Mesothelial cell of epicardium (in vitro differentiated cells): ENCODE data around the gene NUFIP2. TPM values are rescaled to one million over a fixed set of nuclear protein-coding genes. Genes with fewer than 3 reads are reported as not detected.

Source experiments
- DNase-seq, 2 experiments: peaks; one replicate each; pipeline ENCODE4 v3.0.0; 2021; ENCODE audit warnings: low spot score in 2 of 2; ENCODE audit not compliant: unreplicated experiment in 2 of 2
- H3K27ac Mint-ChIP-seq: 2 replicates; pipeline ENCODE4 v1.8.0; 2021; ENCODE audit warnings: mixed read lengths
- H3K27me3 Mint-ChIP-seq: 2 replicates; pipeline ENCODE4 v1.8.0; 2021; ENCODE audit warnings: low read depth, mixed read lengths
- H3K36me3 Mint-ChIP-seq: 2 replicates; pipeline ENCODE4 v1.8.0; 2021; ENCODE audit warnings: mixed read lengths
- H3K4me1 Mint-ChIP-seq: 2 replicates; pipeline ENCODE4 v1.8.0; 2021; ENCODE audit warnings: mixed read lengths
- H3K4me3 Mint-ChIP-seq: 2 replicates; pipeline ENCODE4 v1.8.0; 2021; ENCODE audit warnings: mild to moderate bottlenecking, moderate library complexity, mixed read lengths
- H3K9me3 Mint-ChIP-seq: 2 replicates; pipeline ENCODE4 v1.8.0; 2021; ENCODE audit warnings: mixed read lengths
- total RNA-seq: library from RNA; stranded (reverse); gene quantifications from 3 replicates; pipeline ENCODE4 v1.2.1, GENCODE V29; 2021
- TF ChIP-seq, protein P1 (sequence below): fragments of 200-600 bp; sonication (generic); IDR thresholded peaks from one replicate; pipeline ENCODE4 v1.5.0; 2021; ENCODE audit warnings: antibody characterized with exemption; ENCODE audit not compliant: unreplicated experiment

The NUFIP2 gene
- total RNA-seq, 1 donor from 2014 or later, result 59.8 TPM

DNA sequence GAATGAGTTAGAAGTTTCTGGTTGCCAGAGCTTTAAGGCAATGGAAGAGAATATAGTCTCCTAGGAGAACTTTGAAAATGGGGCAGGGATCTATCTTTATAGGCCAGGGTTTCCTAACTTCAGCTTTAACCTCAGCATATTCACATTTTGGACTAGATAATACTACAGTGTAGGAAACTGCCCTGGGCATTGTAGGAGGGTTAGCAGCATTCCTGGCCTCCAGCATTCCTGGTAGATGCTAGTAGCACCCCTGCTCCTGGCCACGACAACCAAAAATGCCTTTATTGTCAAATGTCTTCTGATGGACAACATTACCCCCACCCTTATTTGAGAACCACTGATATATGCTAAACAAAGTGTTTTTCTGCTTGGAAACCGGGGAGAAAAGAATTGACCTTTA is 86.0 kb downstream of the NUFIP2 start:
- no peak overlapping the region for H3K4me3 Mint-ChIP-seq
- no peak overlapping the region for H3K27ac Mint-ChIP-seq
- peaks cover 3% of the 10 kb centered on the region for H3K27me3 Mint-ChIP-seq
- H3K9me3 Mint-ChIP-seq, result no peaks in the 10 kb centered on the region
- TF ChIP-seq, protein P1, sequence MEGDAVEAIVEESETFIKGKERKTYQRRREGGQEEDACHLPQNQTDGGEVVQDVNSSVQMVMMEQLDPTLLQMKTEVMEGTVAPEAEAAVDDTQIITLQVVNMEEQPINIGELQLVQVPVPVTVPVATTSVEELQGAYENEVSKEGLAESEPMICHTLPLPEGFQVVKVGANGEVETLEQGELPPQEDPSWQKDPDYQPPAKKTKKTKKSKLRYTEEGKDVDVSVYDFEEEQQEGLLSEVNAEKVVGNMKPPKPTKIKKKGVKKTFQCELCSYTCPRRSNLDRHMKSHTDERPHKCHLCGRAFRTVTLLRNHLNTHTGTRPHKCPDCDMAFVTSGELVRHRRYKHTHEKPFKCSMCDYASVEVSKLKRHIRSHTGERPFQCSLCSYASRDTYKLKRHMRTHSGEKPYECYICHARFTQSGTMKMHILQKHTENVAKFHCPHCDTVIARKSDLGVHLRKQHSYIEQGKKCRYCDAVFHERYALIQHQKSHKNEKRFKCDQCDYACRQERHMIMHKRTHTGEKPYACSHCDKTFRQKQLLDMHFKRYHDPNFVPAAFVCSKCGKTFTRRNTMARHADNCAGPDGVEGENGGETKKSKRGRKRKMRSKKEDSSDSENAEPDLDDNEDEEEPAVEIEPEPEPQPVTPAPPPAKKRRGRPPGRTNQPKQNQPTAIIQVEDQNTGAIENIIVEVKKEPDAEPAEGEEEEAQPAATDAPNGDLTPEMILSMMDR, result no peak
- H3K36me3 Mint-ChIP-seq, result no peaks in the 10 kb centered on the region
- no peaks in the 10 kb centered on the region for H3K4me1 Mint-ChIP-seq
- no peak for DNase-seq

Other genes with a start within 250 kb of the NUFIP2 start
- gene MYO18A, start 113.8 kb downstream of the NUFIP2 start, total RNA-seq, result 55.0 to 58.4 TPM (median 56.8 TPM) in 3 replicates
- gene CRYBA1, start 47.3 kb downstream of the NUFIP2 start, total RNA-seq, result not detected in 3 replicates
- gene TAOK1, start 96.2 kb upstream of the NUFIP2 start, total RNA-seq, result 84.7 to 92.1 TPM (median 86.7 TPM) in 3 replicates